ENCODE measurements around the gene CAMSAP1. TPM values are rescaled to one million over a fixed set of nuclear protein-coding genes. Genes with fewer than 3 reads are reported as not detected.
"Not testable (repeated sequence)": the region's sequence is repeated elsewhere in the genome, so short reads cannot be mapped to it uniquely, and the experiment has no call there.

CAMSAP1 gene
- total RNA-seq, 1 experiment from 2014 or later = 24.2 TPM

GRCh38 chr9:135902655-135903357 lies 4.5 kb downstream of the CAMSAP1 start:
- no peak for DNase-seq (ENCODE audit: extremely low read depth, low read depth)

GRCh38 chr9:135901826-135902225 lies 5.5 kb downstream of the CAMSAP1 start:
- DNase-seq (ENCODE audit: extremely low read depth, low read depth) = no peak

- no peak for DNase-seq (ENCODE audit: extremely low read depth, low read depth)
Measured at GRCh38 chr9:135901031-135901758, 6.2 kb downstream of the CAMSAP1 start.

GRCh38 chr9:135898634-135899407 lies 8.5 kb downstream of the CAMSAP1 start:
- no peak for DNase-seq (ENCODE audit: extremely low read depth, low read depth)

GRCh38 chr9:135896626-135897025 lies 10.7 kb downstream of the CAMSAP1 start:
- no peak for DNase-seq (ENCODE audit: extremely low read depth, low read depth)

GRCh38 chr9:135896205-135896604 lies 11.1 kb downstream of the CAMSAP1 start:
- DNase-seq (ENCODE audit: extremely low read depth, low read depth) = no peak

- no peak for DNase-seq (ENCODE audit: extremely low read depth, low read depth)
Measured at GRCh38 chr9:135895202-135895848, 12.0 kb downstream of the CAMSAP1 start.

- no peak for DNase-seq (ENCODE audit: extremely low read depth, low read depth)
Measured at GRCh38 chr9:135893104-135893503, 14.2 kb downstream of the CAMSAP1 start.

GRCh38 chr9:135892327-135892726 lies 15.0 kb downstream of the CAMSAP1 start:
- not testable (repeated sequence) for DNase-seq (ENCODE audit: extremely low read depth, low read depth)

GRCh38 chr9:135891027-135891631 lies 16.2 kb downstream of the CAMSAP1 start:
- DNase-seq (ENCODE audit: extremely low read depth, low read depth) = no peak

- DNase-seq (ENCODE audit: extremely low read depth, low read depth) = no peak
Measured at GRCh38 chr9:135890190-135891026, 16.9 kb downstream of the CAMSAP1 start.

- no peak for DNase-seq (ENCODE audit: extremely low read depth, low read depth)
Measured at GRCh38 chr9:135889564-135890189, 17.7 kb downstream of the CAMSAP1 start.

- no peak for DNase-seq (ENCODE audit: extremely low read depth, low read depth)
Measured at GRCh38 chr9:135888766-135889394, 18.5 kb downstream of the CAMSAP1 start.

GRCh38 chr9:135888126-135888765 lies 19.1 kb downstream of the CAMSAP1 start:
- DNase-seq (ENCODE audit: extremely low read depth, low read depth) = no peak

GRCh38 chr9:135887585-135888050 lies 19.7 kb downstream of the CAMSAP1 start:
- DNase-seq (ENCODE audit: extremely low read depth, low read depth) = no peak

- DNase-seq (ENCODE audit: extremely low read depth, low read depth) = no peak
Measured at GRCh38 chr9:135887021-135887507, 20.3 kb downstream of the CAMSAP1 start.

GRCh38 chr9:135886147-135886981 lies 21.0 kb downstream of the CAMSAP1 start:
- no peak for DNase-seq (ENCODE audit: extremely low read depth, low read depth)
